NCI-H524 (cell line): ENCODE measurements around the gene SCART1.
"Not testable (repeated sequence)": the region's sequence is repeated elsewhere in the genome, so short reads cannot be mapped to it uniquely, and the experiment has no call there.

Source experiments
- DNase-seq, 2 experiments: peaks; one replicate each; lab custom pipeline; 2025; lab: John Stamatoyannopoulos, UW

SCART1 gene

DNA sequence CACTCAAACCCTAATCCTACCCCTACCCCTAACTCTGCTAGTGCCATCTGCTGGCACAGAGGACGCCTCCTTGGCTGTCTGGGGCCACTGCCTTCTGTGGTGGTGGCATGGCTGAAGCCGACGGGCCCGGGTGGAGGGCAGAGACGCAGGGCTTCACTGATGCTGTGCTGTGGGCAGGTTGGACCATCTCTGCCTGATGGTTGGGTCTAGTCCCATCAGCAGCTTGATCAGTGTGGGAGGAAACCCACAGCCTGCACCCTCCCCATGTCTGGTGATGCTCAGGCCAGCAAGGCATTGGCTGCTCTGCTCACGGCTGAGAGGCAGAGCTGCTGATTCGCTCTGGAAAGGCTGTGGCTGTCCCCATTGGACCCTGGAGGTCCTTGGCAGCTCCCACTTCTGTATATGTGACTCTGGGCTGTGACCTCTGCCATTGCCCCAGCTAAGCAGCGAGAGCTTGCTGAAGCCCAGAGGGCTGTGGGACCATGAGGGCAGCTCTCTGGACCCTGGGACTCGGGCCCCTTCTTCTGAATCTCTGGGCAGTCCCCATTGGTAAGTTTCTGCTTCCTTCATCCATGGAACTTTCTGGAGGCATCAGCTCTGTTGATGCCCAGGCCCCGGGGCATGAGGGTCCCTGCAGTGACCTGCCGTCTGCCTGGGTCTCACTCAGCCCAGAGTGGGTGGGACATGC lies at the start of gene SCART1:
Gene SCART1 (plus strand): TSS at position 430 of the 688 bp plus-strand sequence. CDS start 53 bp downstream, at position 483.
- DNase-seq: no peak

DNA sequence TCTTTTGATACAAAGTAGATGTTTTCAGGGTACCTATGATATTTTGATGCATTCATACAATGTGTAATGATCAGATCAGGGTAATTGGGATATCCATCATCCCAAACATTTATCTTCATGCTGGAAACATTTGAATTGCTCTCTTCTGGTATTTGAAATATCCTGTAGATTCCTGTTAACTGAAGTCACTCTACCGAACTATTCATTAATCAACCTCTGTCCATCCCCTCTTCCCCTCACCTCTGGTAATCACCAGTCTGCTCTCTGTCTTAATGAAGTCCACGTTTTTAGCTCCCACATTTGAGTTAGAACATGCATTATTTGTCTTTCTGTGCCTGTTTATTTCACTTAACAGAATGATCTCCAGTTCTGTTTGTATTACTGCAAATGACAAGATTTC lies 48.5 kb upstream of the SCART1 start:
- no peak for DNase-seq

DNA sequence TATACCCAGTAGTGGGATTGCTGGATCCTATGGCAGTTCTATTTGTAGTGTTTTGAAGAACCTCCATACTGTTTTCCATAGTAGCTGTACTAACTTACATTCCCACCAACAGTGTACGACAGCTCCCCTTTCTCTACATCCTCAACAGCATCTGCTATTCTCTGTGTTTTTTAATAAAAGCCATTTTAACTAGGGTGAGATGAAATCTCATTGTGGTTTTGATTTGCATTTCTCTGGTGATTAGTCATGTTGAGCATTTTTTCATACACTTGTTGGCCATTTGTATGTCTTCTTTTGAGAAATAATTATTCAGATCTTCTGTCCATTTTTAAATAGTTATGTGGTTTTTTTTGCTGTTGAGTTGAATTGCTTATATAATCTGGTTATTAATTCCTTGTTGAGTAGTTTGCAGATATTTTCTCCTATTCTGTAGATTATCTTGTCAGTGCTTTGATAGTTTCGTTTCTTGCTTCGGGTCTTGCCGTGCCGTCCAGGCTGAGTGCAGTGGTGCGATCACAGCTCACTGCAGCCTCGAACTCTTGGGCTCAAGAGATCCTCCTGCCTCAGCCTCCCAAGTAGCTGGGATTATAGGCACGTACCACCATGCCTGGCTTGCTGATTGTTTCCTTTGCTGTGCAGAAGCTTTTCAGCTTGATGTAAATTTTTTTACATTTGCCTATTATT lies 47.8 kb upstream of the SCART1 start:
- no peak for DNase-seq

DNA sequence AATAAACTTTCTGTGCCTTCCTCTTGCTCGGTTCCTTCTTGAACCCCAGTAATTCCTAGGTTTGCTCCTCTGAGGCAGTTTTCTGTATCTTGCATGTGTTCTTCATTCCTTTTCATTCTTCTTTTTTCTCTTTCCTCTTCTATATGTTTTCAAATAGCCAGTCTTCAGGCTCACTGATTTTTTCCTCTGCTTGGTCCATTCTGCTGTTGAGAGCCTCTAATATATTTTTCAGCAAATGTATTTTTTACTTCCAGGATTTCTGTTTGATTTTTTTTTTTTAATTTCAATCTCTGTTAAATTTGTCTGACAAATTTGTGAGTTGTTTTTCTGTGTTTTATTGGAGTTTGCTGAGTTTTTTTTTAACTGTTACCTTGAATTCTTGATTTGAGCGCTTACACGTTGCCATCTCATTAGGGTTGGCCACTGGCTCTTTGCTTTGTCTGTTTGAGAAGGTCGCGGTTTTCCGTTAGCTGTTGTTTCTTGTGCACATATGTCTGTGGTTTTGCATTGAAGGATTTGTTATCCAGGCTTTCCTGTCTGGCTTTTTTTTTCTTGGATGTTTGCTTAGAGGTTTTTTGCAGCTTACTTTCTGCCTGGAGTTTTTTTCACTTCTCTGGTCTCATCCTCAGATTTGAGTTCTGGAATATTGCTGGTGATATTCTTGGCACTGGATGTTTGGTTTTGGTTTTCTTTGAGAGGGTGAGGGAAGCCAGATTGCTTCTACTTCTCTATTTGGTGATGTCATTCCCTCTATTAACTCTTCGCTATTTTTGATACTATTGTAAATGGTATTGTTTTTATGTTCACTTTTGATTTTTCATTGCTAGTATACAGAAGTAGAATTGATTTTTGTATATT lies 42.0 kb upstream of the SCART1 start:
- DNase-seq: no peak

DNA sequence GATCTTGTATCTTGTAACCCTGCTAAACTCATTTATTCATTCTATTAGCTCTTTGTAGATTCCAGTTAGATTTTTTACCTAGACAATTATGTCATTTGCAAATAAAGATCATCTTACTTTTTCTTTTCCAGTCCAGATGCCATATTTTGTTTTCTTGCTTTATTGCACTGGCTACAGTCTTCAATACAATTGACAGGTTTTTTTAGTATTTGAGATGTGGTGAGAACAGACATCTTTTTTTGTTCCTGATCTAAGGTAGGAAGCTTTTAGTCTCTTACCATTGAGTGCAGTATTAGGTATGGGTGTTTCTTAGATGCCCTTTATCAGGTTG lies 41.4 kb upstream of the SCART1 start:
- no peak for DNase-seq

DNA sequence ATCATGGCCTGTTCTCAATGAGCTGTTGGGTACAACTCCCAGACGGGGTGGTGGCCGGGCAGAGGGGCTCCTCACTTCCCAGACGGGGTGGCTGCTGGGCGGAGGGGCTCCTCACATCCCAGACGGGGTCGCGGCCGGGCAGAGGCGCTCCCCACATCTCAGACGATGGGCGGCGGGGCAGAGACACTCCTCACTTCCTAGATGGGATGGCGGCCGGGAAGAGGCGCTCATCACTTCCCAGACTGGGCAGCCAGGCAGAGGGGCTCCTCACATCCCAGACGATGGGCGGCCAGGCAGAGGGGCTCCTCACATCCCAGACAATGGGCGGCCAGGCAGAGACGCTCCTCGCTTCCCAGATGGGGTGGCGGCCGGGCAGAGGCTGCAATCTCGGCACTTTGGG lies 39.3 kb upstream of the SCART1 start:
- not testable (repeated sequence) for DNase-seq

DNA sequence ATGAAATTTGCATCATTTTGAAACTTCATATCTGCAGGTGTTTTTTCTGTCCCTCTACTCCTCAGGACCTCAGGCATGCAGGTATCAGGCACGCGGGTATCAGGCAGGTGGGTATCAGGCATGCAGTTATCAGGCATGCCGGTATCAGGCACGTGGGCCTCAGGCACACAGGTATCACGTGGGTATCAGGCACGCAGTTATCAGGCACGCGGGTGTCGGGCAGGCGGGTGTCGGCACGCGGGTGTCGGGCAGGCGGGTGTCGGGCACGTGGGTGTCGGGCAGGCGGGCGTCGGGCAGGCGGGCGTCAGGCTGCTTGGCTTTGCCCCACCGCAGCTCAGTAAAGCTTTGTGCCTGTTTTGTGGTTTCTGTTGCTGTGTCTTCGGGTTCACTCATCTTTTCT lies 38.0 kb upstream of the SCART1 start:
- DNase-seq: no peak

DNA sequence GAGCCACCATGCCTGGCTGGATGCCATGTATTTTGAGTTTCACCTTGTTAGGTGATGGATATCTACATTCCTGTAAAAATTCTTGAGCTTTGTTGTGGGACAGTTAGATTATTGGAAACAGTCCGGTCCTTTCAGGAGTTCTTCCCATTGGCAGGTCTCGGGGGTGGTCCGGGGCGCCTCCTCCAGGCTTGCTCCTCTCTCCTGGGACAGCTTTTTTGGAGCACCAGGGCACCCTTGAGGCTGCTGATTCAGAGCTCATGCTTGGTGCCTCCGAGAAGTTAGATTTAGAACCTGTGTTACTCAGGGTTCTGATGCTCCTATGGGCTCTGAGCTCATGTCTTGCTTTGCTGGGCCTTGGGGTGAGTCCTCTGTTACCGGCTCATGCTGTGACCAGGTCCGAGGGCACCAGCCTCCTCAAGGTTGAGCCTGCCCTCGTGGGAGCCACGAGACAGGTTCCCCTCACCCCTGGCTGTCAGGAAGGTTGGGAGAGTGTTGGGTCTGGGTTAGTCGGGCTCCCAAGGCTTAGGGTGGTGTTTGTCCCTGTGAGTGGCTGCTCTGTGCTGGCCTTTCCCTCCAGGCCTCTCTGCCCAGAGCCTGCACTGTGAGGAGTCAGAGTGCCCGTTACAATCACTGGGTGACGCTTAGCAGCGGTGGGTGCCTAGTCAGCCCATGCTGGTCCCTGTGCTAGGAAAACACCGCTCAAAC lies 35.3 kb upstream of the SCART1 start:
- DNase-seq: no peak

DNA sequence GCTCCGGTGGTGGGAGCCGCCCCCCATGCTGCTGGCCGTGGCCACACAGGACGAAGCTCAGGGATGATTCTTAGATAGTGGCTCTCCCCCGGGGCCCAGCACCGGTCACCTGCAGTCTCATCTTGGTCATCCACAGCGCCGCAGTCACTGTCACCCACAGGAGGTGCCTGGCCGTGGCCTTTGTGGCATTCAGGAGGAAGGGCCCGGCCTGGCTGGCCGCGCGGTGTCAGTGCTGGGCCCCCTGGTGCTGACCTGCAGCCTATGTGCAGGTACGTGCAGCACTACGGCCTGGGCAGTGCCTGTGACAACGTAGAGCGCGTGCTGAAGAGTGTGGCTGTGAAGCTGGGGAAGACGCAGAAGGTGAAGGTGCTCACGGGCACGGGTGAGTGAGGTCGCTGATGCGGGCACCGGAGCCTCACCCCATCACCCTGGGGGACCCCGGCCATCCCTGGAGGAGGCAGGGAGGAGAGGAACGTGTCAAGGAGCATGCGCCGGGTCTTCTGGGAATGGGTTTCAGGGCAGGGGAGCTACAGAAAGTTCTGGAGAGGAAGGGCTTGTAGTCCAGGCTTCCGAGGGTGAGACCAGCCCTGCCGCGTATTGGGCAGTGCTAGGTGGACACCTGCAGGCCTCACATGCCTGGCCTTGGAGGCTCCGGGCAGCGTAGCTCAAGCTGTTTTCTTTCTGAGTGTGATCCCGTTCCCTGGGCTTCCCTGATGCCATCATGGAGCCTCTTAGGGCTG lies 34.4 kb upstream of the SCART1 start:
- no peak for DNase-seq

DNA sequence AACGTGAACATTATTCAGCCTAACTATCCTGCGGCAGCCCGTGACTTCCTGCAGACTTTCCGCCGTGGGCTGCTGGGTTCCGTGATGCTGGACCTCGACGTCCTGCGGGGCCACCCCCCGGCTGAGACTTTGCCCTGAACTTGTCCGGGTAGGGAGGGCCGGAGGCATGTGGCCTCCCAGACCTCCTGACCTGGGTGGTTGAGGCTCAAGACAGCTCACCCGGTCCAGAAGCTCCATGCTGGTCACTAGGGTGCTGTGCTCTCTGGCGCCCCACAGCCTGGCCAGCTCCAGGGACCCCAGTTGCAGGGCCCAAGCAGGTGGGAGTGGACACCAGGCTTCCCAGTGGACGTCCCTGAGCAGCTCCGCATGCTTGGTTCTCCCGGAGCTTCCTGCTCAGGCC lies 33.7 kb upstream of the SCART1 start:
- DNase-seq: no peak

DNA sequence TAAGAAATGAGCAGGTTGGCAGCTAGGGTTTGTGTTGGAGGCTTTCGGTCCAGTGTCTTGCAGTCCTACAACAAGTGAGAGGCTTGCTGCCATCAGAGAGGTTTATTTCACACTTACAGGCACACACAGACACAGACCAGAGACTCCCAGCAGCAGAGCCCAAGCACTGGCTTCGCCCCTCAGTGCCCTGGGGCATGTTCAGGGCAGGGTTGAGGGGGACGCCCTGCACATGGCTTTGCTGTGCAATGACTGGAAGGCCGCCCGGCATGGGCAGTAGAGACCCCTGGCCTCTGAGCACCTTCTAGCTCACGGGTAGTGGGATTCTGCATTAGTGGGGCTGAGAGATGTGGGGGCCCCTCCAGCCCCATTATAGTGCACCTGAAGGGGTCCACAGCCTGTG lies 33.2 kb upstream of the SCART1 start:
- no peak for DNase-seq

DNA sequence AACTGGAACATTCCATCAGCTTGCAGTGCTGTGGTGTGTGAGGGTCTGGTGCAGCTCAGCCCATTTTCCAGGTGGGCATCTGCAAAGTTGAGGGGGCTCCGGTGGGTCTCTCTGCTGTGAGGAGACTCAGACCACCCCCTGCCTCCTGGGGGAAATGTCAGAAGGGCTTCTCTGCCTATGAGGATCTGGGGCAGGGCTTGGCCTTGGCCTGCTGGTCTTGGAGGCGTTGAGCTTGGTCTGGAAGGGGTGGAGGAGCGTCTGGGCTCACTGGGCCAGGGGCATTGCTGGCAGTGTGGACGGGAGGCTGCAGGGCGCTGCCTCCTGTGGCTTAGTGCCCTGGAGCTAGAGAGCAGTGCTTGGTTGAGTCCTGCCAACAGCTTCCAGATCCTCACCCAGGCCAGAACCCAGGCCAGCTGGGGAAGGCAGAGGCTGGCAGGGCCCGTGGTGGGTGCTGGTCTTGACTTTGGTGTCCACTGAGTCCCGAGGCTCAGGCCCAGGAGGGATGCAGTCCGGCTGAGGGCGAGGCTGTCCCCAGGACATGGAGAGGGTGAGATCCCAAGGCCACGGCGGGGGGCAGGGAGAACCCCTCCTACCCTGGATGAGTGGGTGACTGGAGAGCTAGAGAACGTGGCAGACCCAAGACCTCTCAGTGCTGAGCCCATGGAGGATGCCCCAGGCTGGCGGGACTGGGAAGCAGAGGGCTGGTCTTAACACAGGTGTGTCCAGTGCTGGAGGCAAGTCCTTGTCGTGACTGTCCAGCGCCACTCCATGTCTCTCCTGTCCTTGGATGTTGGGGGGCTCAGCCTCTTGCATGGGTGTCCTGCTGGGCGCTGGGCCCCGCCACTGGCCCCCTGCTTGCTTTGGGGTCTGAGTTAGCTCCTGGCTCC lies 32.2 kb upstream of the SCART1 start:
- no peak for DNase-seq

DNA sequence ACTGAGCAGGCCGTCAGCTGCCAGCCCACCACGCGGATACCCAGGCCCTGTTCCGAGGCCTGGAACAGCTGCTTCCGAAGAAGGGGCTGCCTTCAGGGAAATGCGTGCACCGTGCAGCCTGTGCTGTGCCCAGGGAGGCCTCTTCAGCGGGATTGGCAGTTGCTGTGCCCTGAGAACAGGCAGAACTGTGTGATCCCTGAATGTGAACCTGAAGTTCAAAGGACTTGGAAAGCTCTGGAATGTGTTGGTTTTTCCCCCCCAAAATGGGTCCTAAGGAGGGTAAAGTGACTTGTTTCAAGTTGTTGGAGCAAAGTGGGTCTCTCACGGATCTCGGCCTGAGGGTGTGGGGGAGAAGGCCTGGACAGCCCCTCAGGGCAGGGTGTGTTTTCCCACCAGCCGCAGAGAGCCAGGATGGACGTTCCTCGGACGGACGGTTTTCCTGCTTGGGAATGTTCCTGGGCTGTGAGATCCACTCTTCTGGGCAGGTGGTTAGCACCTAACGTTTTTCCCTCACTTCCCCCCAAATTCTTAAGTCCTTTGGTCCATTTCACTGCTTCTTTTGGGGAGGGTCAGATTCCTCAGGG lies 31.4 kb upstream of the SCART1 start:
- no peak for DNase-seq

DNA sequence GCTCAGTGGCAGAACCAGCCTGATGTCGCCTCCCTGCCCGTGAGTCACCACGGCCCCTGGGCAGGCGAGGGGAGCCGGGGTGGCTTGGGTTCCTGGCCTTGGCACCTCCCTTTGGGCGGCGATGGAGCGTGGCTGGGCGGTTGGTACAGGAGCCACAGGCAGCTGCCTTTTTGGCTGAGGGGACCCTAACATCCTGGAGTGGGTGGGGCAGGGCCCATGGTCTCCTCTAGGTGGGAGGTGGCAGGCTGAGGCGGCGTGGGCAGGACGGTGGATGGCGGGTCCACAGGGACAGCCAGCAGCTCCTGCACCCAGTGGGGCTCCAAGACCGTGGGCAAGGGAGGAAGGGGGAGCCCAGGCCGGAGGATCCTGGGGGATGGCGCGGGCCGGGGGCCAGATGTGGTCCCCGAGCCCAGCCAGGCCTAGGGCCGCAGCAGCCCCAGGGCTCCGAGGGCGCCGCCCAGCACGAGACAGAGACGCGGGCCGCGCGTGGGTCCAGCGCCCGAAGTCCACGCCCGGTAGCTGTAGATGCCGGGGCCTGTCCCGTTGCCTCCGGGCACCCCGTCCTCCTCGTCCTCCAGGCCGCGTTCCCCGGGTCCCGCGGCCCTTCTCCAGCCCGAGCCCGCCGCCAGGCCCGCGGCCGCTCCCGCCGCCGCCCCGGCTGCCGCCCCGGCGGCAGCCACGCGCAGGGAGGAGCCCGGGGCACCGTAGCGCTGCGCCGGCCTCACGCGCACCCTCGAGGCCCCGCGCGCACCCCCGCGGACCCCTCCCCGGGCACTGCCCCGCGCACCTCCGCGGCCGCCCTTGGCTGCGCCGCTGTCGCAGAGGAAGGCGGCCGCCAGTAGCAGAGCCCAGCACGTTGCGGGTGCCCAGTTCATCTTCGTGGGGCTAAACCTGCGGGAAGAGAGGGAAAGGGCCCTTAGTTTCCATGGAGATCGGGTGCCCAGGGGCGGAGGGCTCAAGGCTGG lies 30.7 kb upstream of the SCART1 start:
- no peak for DNase-seq

DNA sequence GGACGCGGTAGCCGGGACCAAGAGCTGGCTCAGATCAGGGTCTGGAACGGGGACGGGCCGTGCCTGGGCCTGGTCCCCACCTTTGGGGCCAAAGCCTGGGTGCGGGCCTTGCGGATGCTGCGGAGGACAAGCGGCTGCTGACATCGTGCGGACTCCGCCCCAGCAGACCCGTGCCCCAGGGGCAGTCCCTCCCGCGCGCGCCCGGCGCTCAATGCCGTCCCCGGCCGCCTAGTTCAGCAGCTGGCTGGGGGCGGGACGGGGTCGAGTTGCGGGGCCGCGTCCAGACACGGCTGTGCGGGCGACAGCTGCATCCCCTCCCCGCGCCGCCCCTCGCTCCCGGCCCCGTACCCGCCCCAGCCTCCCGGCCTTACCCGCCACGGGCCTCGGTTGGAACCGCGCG lies 29.6 kb upstream of the SCART1 start:
- not testable (repeated sequence) for DNase-seq

DNA sequence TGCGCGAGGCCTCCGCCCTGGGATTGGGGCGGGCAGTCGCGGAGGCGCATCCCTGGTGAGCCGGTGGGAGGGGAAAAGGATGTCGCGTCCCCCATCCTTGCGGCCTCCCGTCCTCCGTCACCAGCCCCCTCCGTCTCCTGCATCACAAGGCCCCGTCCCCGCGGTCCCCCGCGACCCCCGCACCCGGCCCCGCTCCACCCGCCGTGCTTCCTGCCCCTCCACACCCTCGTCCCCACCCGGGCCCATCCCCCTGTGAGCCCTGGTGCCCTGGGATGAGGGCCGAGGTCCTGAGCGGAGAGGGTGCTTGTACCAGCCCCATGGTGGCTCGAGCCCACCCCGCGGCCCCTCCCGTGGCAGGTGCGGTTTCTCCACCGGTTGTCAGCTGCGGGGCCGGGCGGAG lies 29.1 kb upstream of the SCART1 start, which contains the start of gene SPRN:
Gene SPRN (minus strand): TSS at position 25 of the 400 bp plus-strand sequence. CDS start 944 bp downstream, outside the sequence.
- DNase-seq: not testable (repeated sequence)

DNA sequence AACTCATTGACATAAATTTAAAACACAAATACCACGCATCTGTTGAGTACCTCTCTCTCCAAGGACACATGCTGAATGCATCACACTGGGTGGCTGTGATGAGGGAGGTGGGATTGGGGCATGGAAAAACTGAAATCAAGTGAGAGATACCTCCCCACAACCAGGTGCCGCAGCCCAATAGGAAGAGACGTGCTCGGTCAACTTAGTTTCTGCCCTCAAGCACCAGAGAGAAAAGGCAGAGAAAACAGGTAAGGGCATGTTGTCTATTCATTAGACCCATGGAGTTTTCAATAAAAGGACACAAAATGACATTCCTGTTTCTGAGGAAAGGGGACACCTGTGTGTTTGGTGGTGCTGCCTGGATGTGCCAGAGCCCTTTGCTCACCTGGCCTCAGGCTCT lies 24.2 kb upstream of the SCART1 start:
- DNase-seq: not testable (repeated sequence)

DNA sequence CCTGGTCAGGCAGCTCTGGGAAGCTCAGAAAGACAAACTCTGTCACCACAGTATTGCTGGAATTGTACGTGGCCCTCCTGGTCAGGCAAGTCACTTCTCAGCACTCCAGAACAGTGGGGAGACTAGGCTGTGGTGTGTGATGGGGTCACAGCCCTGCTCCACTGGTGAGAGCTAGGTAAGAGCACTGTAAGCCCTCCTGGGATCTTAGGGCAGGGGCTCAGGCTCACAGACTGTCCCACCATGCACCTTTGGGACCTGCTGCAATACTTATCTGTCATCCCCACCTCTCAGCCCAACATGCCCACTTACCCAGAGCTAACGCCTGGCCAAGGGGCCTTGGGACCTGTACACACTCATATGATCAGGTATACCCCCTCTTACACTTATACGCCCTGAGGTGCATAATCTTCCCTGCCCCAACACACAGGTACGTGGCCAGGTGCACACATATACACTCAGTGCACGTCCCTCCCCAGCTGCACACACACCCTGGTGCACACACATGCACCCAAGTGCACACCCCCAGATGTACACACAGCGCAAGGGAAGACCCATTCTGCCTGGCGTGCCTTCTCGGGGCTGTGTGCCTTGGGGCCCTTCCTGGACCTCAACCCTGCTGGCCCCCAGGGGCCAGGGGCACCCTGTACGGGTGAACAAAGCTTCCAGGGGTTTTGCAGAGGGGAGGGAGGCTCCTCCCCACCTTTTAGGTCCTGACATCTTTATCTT lies 21.7 kb upstream of the SCART1 start:
- not testable (repeated sequence) for DNase-seq
